Memory B cell (primary cell): ENCODE measurements around the gene TYW3.
"Not testable (repeated sequence)": the region's sequence is repeated elsewhere in the genome, so short reads cannot be mapped to it uniquely, and the experiment has no call there.

Source experiments
- ATAC-seq: fragments of 150-1000 bp; cut with Tn5 transposase; 2 replicates; pipeline ENCODE4 v1.10.0; 2021; ENCODE audit warnings: low read depth, mild to moderate bottlenecking, moderate library complexity
- DNase-seq, 2 donors: peaks; one replicate each; pipeline ENCODE4 v3.0.0; 2022; ENCODE audit warnings: low spot score in 2 of 2
- H3K27ac Mint-ChIP-seq: one replicate; pipeline ENCODE4 v1.8.0; 2022; ENCODE audit warnings: mild to moderate bottlenecking, moderate library complexity, mixed read lengths
- H3K27me3 Mint-ChIP-seq: one replicate; pipeline ENCODE4 v1.8.0; 2022; ENCODE audit warnings: mixed read lengths
- H3K36me3 Mint-ChIP-seq: one replicate; pipeline ENCODE4 v1.8.0; 2022; ENCODE audit warnings: mild to moderate bottlenecking, mixed read lengths
- H3K4me1 Mint-ChIP-seq: one replicate; pipeline ENCODE4 v1.8.0; 2022; ENCODE audit warnings: mixed read lengths
- H3K4me3 Mint-ChIP-seq: one replicate; pipeline ENCODE4 v1.8.0; 2022; ENCODE audit warnings: mild to moderate bottlenecking, moderate library complexity, mixed read lengths
- H3K9me3 Mint-ChIP-seq: one replicate; pipeline ENCODE4 v1.8.0; 2022; ENCODE audit warnings: mixed read lengths

TYW3 gene

DNA sequence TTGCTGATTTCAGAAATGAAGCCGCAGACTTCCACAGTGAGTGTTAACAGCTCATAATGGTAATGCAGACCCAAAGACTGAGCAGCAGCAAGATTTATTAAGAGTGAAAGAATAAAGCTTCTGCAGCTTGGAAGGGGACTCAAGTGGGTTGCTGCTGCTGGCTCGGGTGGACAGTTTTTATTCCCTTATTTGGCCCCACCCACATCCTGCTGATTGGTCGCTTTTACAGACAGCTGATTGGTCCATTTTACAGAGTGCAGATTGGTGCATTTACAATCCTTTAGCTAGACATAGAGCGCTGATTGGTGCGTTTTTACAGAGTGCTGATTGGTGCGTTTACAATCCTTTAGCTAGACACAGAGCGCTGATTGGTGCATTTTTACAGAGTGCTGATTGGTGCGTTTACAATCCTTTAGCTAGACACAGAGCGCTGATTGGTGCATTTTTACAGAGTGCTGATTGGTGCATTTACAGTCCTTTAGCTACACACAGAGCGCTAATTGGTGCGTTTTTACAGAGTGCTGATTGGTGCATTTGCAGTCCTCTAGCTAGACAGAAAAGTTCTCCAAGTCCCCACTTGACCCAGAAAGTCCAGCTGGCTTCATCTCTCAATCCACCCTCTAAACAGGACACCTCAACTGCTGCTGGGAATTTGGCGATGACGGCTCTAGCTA lies 7.5 kb downstream of the TYW3 start:
- H3K36me3 Mint-ChIP-seq, result peaks cover 49% of the 10 kb centered on the region
- not testable (repeated sequence) for H3K4me3 Mint-ChIP-seq, DNase-seq, H3K27me3 Mint-ChIP-seq, ATAC-seq, H3K9me3 Mint-ChIP-seq, H3K4me1 Mint-ChIP-seq, H3K27ac Mint-ChIP-seq

DNA sequence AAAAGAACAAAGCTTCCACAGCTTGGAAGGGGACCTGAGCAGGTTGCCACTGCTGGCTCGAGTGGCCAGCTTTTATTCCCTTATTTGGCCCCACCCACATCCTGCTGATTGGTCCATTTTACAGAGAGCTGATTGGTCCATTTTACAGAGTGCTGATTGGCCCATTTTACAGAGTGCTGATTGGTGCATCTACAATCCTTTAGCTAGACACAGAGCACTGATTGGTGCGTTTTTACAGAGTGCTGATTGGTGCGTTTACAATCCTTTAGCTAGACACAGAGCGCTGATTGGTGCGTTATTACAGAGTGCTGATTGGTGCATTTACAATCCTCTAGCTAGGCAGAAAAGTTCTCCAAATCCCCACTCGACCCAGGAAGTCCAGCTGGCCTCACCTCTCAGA lies 12.3 kb downstream of the TYW3 start:
- H3K4me3 Mint-ChIP-seq, H3K4me1 Mint-ChIP-seq, DNase-seq, ATAC-seq, H3K27me3 Mint-ChIP-seq, H3K9me3 Mint-ChIP-seq, H3K27ac Mint-ChIP-seq: not testable (repeated sequence)
- H3K36me3 Mint-ChIP-seq, result peaks cover 62% of the 10 kb centered on the region

DNA sequence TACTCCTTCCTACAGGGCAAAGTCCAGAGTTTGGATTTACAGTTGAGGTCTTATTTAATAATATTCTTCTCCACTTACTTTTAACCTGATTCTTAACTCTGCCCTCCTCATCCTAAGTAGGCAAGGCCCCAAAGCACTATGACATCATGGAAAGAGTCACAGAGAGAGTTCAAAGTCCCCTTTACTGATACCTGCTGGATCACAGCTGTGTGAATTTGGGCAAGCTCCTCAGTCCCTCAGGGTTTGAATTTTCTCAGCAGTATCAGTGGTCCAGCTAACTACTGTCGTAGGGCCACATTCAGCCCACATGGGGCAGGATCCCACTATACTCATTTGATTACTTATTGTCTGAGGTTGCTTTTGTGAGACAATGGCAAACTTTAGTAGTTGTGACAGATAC lies 16.0 kb downstream of the TYW3 start:
- peaks cover 2% of the 10 kb centered on the region for H3K4me1 Mint-ChIP-seq
- no peak for DNase-seq
- no peaks in the 10 kb centered on the region for H3K27me3 Mint-ChIP-seq
- H3K4me3 Mint-ChIP-seq, result no peak overlapping the region
- no peak overlapping the region for H3K27ac Mint-ChIP-seq
- peaks cover 53% of the 10 kb centered on the region for H3K36me3 Mint-ChIP-seq
- ATAC-seq, result no peak
- no peaks in the 10 kb centered on the region for H3K9me3 Mint-ChIP-seq

DNA sequence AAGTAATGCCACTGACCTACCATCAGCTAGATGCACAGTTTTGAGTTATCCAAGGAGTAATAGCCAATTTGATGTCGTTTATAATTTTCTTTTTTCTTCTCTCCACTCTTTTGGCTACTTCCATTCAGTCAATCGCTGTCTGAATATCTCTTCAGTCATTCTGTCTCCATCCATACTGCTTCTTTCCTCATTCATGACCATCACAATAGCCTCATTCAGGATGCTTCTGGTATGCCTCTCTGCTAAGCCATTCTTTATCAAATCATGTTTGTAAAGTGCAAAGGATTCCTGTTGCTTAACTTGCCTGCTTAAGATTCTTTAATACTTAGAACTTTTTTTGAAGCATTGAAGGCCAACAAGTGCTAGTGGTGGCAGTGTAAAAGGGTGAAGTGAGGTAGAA lies 20.2 kb downstream of the TYW3 start:
- H3K27me3 Mint-ChIP-seq, result no peaks in the 10 kb centered on the region
- peaks cover 63% of the 10 kb centered on the region for H3K36me3 Mint-ChIP-seq
- no peak overlapping the region for H3K4me3 Mint-ChIP-seq
- H3K9me3 Mint-ChIP-seq, result peaks cover 9% of the 10 kb centered on the region
- no peak for ATAC-seq
- no peak for DNase-seq
- no peak overlapping the region for H3K27ac Mint-ChIP-seq
- H3K4me1 Mint-ChIP-seq, result no peaks in the 10 kb centered on the region

DNA sequence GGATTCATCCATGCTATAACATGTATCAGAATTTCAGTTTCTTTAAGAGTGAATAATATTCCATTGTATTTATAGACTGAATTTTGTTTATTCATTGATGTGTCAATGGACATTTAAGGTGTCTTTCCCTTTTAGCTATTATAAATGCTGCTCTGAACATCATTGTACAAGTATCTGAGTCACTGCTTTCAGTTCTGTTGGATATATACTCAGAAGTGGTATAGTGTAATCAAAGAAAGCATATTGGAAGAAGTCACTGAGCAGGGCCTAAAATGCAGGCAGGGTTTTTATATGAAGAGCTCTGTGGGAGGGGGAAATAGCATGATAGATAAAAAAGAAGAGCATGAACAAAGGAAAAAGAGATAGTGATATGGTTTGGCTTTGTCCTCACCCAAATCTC lies 22.5 kb downstream of the TYW3 start:
- no peak for ATAC-seq
- Mint-ChIP-seq H3K27me3 (no peaks in the 10 kb centered on the region), H3K9me3 (peaks cover 10% of the 10 kb centered on the region), H3K27ac (no peak overlapping the region), H3K4me1 (no peaks in the 10 kb centered on the region), H3K4me3 (no peak overlapping the region), H3K36me3 (peaks cover 63% of the 10 kb centered on the region)
- DNase-seq, result no peak

DNA sequence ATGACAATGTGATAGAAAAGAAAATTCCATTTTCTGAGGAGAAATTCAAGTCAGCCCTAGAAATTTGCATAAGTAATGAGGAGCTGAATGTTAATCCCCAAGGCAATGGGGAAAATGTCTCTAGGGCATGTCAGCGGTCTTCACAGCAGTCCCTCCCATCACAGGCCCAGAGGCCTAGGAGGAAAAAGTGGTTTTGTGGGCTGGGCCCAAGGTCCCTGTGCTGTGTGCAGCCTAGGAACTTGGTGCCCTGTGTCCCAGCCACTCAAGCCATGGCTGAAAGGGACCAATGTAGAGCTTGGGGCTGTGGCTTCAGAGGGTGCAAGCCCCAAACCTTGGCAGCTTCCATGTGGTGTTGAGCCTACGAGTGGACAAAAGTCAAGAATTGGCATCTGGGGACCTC lies 23.7 kb downstream of the TYW3 start:
- DNase-seq, H3K4me1 Mint-ChIP-seq, H3K27me3 Mint-ChIP-seq, H3K4me3 Mint-ChIP-seq, H3K27ac Mint-ChIP-seq, ATAC-seq: not testable (repeated sequence)
- Mint-ChIP-seq H3K9me3 (peaks cover 10% of the 10 kb centered on the region), H3K36me3 (peaks cover 61% of the 10 kb centered on the region)

DNA sequence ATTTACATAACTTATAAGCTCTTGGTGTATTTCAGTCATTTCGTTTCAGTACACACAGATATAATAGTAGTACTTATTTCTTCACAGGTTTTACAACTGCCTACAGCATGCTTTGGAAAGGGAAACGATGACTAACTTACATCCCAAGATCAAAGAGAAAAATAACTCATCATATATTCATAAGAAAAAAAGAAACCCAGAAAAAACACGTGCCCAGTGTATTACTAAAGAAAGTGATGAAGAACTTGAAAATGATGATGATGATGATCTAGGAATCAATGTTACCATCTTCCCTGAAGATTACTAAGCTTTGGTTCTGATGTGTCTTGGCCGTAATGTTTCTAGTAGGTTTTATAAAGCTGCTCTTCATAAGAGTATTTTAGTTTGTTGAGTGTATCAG lies 30.9 kb downstream of the TYW3 start:
- Mint-ChIP-seq H3K27me3 (no peaks in the 10 kb centered on the region), H3K9me3 (no peaks in the 10 kb centered on the region), H3K4me1 (no peaks in the 10 kb centered on the region), H3K27ac (peak overlapping the region; percentile 15), H3K4me3 (no peak overlapping the region), H3K36me3 (peaks cover 26% of the 10 kb centered on the region)
- DNase-seq (no peak), ATAC-seq (no peak)

DNA sequence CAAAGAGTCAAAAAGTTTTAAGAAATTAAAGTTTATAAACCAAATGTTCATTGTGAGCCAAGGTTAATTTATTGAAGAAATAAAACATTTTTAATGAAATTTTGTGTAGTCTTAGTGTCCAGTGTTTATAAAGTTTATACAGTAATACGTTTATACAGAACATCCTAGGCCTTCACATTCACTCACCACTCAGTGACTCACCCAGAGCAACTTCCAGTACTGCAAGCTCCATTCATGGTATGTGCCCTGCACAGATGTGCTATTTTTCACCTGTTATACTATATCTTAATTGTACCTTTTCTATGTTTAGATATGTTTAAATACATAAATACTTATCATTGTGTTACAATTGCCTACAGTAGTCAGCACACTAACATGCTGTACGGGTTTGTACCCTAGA lies 33.6 kb downstream of the TYW3 start:
- no peaks in the 10 kb centered on the region for H3K4me1 Mint-ChIP-seq
- no peaks in the 10 kb centered on the region for H3K9me3 Mint-ChIP-seq
- H3K27ac Mint-ChIP-seq, result peak overlapping the region; percentile 28
- ATAC-seq (no peak), DNase-seq (no peak)
- H3K4me3 Mint-ChIP-seq, result no peak overlapping the region
- H3K36me3 Mint-ChIP-seq, result peaks cover 16% of the 10 kb centered on the region
- no peaks in the 10 kb centered on the region for H3K27me3 Mint-ChIP-seq

DNA sequence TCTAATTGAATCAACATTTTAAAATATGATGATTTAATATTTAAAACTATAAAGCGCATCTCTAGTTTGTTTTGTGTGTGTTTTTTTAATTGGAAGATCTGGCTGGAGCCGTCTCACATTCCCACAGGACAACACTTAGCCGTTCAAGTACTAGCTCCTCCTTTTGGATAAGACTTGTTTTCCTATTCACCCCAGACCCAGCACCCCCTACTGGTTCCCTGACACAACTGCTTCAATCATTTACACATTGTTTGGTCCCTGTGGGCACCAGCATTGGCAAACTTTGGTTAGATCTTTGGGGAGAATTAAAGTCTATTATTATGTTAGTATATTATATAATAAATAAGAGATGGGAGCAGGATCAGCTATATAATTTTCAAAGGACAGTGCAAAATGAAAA lies 34.5 kb downstream of the TYW3 start:
- ATAC-seq, result no peak
- Mint-ChIP-seq H3K4me1 (no peaks in the 10 kb centered on the region), H3K36me3 (peaks cover 14% of the 10 kb centered on the region), H3K27ac (no peak overlapping the region), H3K4me3 (no peak overlapping the region), H3K27me3 (no peaks in the 10 kb centered on the region), H3K9me3 (no peaks in the 10 kb centered on the region)
- DNase-seq, result no peak

DNA sequence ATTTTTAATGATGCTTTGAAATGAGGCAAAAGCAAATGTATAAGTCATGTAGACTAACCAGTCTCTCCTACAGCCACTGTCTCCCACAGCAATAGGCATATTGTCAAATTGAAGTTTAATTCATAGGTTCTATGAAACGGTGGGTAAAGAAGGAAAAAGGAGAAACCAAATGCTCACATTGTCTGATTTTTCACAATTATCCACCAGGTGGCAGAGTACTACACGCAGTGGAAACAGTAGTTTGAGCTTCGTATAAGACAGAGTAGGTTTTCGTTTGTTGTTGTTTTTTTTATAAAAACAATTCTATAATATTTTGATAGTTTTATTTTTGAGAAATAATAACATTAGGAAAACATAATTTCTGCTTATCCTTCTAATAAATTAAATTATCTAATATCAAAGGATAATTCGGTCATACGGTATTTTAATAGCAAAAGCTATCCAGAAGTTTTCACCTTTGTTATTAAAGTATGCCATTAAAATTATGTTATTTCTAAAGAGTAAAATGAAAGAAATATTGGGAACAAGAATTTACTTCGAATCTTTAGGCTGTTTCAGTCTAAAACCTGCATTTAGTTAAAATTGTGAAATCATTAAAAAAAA lies 39.1 kb downstream of the TYW3 start:
- no peaks in the 10 kb centered on the region for H3K4me1 Mint-ChIP-seq
- ATAC-seq, result peak; percentile 56
- no peak overlapping the region for H3K27ac Mint-ChIP-seq
- peaks cover 2% of the 10 kb centered on the region for H3K27me3 Mint-ChIP-seq
- H3K4me3 Mint-ChIP-seq, result no peak overlapping the region
- no peaks in the 10 kb centered on the region for H3K36me3 Mint-ChIP-seq
- no peaks in the 10 kb centered on the region for H3K9me3 Mint-ChIP-seq
- DNase-seq, result peak in 1 of 2 donors; percentile 11

DNA sequence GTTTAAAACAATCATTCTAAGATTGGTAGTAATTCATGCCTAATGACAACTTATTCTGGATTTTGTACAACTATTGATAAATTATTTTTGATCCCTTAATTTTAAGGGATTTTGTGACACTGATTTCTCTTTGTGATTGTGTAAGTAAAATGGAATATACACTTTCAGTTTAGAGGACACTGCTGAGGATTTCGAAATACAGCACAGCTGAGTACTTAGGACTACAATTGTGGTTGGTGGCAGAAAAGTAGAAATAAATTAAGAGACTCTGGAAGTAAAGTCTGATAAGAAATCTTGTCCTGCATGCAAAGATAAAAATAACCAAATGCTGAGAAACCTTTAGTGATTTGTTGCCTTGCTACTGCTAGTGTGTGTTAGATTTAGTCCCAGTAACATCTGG lies 40.0 kb downstream of the TYW3 start:
- Mint-ChIP-seq H3K27ac (no peak overlapping the region), H3K27me3 (peaks cover 2% of the 10 kb centered on the region), H3K9me3 (no peaks in the 10 kb centered on the region), H3K36me3 (no peaks in the 10 kb centered on the region), H3K4me1 (no peaks in the 10 kb centered on the region), H3K4me3 (no peak overlapping the region)
- ATAC-seq (no peak), DNase-seq (no peak)

DNA sequence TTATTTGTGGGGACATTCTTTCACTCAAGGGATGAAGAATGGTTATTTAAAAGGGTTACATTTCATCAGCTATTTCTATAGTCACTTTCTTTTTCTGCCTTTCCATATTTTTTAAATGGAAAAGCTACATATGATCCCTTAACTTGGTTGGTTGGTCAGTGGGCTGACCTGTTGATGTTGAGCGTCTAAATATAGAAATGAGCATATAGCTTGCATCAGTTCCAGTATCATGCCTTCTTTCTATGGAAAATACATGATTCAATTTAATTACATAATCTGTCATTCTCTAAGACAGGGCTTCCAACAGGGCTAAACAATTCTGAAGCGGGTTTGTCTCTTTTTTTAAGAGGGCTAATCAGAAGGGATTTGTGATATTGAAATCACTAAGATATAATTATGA lies 40.6 kb downstream of the TYW3 start:
- Mint-ChIP-seq H3K4me3 (no peak overlapping the region), H3K27me3 (peaks cover 2% of the 10 kb centered on the region), H3K36me3 (no peaks in the 10 kb centered on the region)

DNA sequence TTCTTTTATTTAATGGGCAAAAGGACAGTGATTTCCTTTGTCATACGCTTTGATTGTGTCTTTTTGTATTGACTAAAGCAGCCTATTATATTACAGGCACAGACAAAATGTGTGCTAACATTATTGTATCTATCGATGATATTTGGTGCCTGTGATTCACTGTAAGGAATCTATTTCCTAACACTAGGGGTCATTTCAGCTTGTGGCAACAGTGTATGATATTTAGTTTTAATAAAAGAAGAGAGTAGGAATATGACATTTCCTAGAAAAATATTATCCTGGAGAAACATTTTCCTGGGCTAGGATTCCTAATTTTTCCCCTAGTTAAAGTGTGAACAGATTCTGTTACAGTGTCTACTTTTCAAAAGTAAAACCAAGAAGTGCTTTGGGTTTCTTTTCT lies 42.8 kb downstream of the TYW3 start:
- ATAC-seq (no peak), DNase-seq (no peak)
- Mint-ChIP-seq H3K36me3 (no peaks in the 10 kb centered on the region), H3K9me3 (no peaks in the 10 kb centered on the region), H3K27ac (no peak overlapping the region), H3K27me3 (peaks cover 2% of the 10 kb centered on the region), H3K4me3 (no peak overlapping the region), H3K4me1 (no peaks in the 10 kb centered on the region)

More for the DNA sequence above, 40.6 kb downstream of the TYW3 start:
- DNase-seq (no peak), ATAC-seq (no peak)
- Mint-ChIP-seq H3K27ac (no peak overlapping the region), H3K9me3 (no peaks in the 10 kb centered on the region), H3K4me1 (no peaks in the 10 kb centered on the region)

DNA sequence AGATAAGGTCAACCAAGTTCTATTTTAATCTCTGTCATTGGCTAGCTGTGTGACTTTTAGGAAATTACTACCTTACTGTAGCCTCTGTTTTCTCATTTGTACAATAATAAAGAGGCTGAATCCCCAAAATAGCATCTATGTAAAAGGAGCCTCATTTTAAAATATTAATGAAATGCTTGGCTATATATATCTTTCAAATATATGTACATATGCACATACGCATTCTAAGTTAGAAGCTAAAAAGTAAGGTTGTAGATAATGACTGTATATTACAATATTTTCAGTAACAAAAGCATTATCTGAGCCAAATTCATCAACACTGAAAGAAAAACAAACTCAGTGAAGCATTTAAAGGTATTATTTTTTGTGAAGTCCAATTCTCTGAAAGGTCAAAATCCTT lies 44.6 kb downstream of the TYW3 start:
- Mint-ChIP-seq H3K27me3 (peaks cover 2% of the 10 kb centered on the region), H3K36me3 (no peaks in the 10 kb centered on the region), H3K9me3 (no peaks in the 10 kb centered on the region), H3K27ac (no peak overlapping the region), H3K4me1 (no peaks in the 10 kb centered on the region), H3K4me3 (no peak overlapping the region)
- no peak for ATAC-seq
- no peak for DNase-seq

DNA sequence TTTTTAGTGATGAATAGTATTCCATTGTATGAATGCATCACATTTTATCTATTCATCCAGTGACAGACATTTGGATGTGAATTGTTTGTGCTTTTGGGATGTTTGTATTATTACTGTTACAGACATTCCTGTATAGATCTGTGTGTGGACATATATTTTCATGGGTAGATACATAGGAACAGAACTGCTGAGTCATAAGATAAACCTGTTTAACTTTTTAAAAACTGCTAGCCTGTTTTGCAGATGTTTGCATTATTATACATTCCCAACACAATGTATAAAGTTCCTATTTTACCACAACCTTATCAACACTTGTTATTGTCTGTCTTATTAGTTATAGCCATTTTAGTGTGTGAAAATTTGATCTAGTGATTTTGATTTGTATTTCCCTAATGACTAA lies 46.8 kb downstream of the TYW3 start:
- H3K4me1 Mint-ChIP-seq, result no peaks in the 10 kb centered on the region
- H3K9me3 Mint-ChIP-seq, result no peaks in the 10 kb centered on the region
- H3K27ac Mint-ChIP-seq, result no peak overlapping the region
- ATAC-seq (no peak), DNase-seq (no peak)
- H3K36me3 Mint-ChIP-seq, result no peaks in the 10 kb centered on the region
- peaks cover 5% of the 10 kb centered on the region for H3K27me3 Mint-ChIP-seq
- no peak overlapping the region for H3K4me3 Mint-ChIP-seq
